PC-9 (cell line): ENCODE measurements around the gene SLC25A21.

Experiments used
- EZH2 ChIP-seq: fragments of 200-600 bp; sonication (generic); IDR thresholded peaks from 2 replicates; pipeline ENCODE4 v1.8.0; 2017; ENCODE audit warnings: antibody characterized with exemption, low read depth
- TF ChIP-seq, protein P1 (sequence below): fragments of 200-600 bp; sonication (generic); conservative IDR thresholded peaks from 2 replicates; pipeline ENCODE4 v1.6.1; 2017; ENCODE audit warnings: mixed run types, antibody characterized with exemption, mild to moderate bottlenecking, moderate library complexity

DNA sequence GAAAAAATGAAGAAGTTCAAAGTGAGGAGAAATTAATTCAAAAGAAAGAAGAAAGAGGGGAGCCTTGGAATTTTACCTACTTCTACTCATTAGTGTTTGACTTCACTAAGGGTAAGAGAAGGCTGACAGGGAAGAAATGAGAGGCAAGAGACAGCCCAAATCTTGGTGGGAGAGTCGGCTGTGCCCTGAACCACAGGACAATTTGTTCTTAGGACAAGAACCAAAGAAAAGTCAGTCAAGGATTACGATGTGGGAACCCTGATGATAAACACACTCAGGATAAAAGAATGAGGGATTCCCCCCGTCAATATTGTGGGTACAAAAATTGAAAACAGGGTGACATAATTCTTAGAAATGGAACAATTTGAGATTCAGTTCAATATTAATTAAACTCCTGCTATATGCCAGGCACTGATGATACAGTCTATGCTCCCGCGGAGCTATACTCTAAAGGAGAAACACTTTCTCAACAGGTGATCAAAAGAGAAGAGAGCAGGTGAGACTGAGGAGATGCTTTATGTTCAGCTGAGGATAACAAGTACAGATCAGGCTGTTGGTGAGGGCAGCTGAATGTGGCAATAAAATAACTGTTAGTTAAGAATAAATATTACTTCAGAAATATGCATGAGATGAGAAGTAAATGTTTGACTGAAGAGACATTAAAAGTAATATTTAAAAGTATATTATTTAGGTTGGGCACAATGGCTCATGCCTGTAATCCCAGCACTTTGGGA, 175.4 kb downstream of the SLC25A21 start:
- TF ChIP-seq, protein P1, sequence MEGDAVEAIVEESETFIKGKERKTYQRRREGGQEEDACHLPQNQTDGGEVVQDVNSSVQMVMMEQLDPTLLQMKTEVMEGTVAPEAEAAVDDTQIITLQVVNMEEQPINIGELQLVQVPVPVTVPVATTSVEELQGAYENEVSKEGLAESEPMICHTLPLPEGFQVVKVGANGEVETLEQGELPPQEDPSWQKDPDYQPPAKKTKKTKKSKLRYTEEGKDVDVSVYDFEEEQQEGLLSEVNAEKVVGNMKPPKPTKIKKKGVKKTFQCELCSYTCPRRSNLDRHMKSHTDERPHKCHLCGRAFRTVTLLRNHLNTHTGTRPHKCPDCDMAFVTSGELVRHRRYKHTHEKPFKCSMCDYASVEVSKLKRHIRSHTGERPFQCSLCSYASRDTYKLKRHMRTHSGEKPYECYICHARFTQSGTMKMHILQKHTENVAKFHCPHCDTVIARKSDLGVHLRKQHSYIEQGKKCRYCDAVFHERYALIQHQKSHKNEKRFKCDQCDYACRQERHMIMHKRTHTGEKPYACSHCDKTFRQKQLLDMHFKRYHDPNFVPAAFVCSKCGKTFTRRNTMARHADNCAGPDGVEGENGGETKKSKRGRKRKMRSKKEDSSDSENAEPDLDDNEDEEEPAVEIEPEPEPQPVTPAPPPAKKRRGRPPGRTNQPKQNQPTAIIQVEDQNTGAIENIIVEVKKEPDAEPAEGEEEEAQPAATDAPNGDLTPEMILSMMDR, result no peak
- TF ChIP-seq EZH2, result no peak
